Kidney (tissue), 14 donors: ENCODE measurements around the gene PTTG1. TPM values are rescaled to one million over a fixed set of nuclear protein-coding genes. Genes with fewer than 3 reads are reported as not detected.

Experiments used
- DNase-seq, 5 donors: peaks; one replicate each; pipeline ENCODE4 v3.0.0-alpha.2; 2013 to 2020
- FAIRE-seq: peaks from 2 replicates; lab custom pipeline; 2012; peaks lifted over from hg19 to GRCh38; lab: Jason Lieb, UNC
- H3K27ac ChIP-seq, 2 donors: one replicate each; pipeline ENCODE4 v1.7.0; 2013; ENCODE audit warnings: low read depth in 2 of 2, low read length in 2 of 2, inconsistent platforms in 1 of 2
- H3K27me3 ChIP-seq: one replicate; pipeline ENCODE4 v1.7.1; 2013; ENCODE audit warnings: low read length, inconsistent platforms; ENCODE audit not compliant: control insufficient read depth, insufficient read depth
- H3K36me3 ChIP-seq, 3 donors: one replicate each; pipeline versions ENCODE4 v1.7.0 to v1.7.1; 2013; ENCODE audit warnings: low read length in 3 of 3, control low read depth in 1 of 3, inconsistent platforms in 1 of 3; ENCODE audit not compliant: insufficient read depth in 3 of 3, control insufficient read depth in 2 of 3
- H3K4me1 ChIP-seq, 3 donors: one replicate each; pipeline versions ENCODE4 v1.7.0 to v1.7.1; 2013; ENCODE audit warnings: low read length in 3 of 3, inconsistent platforms in 1 of 3, low read depth in 1 of 3; ENCODE audit not compliant: control insufficient read depth in 2 of 3, insufficient read depth in 2 of 3
- H3K4me3 ChIP-seq, 3 donors: one replicate each; pipeline versions ENCODE4 v1.7.0 to v1.8.1; 2013; ENCODE audit warnings: low read length in 3 of 3, control low read depth in 1 of 3, inconsistent platforms in 1 of 3
- H3K9ac ChIP-seq, 3 donors: one replicate each; pipeline versions ENCODE4 v1.7.0 to v1.7.1; 2013; ENCODE audit warnings: low read length in 3 of 3, control low read depth in 1 of 3, inconsistent platforms in 1 of 3
- H3K9me3 ChIP-seq, 3 donors: one replicate each; pipeline versions ENCODE4 v1.7.0 to v1.7.1; 2013; ENCODE audit warnings: low read length in 3 of 3, control low read depth in 1 of 3, inconsistent platforms in 1 of 3; ENCODE audit not compliant: control insufficient read depth in 2 of 3, insufficient read depth in 1 of 3
- intact Hi-C: fragments of 100-400 bp; cut with DNase I; formaldehyde crosslinking; loops from one replicate; pipeline ENCODE4 v1.11.1; 2022
- polyA plus RNA-seq: library from polyadenylated mRNA; stranded (reverse); fragments of 350-450 nt; fragmentation: Illumina TruSeq; extraction: RNeasy Lipid Tissue Mini Kit (QIAGEN cat#74804); gene quantifications from one replicate; pipeline ENCODE4 v1.2.3, GENCODE V29; 2014; ENCODE audit warnings: low read depth, low replicate concordance; ENCODE audit not compliant: insufficient read depth
- total RNA-seq: library from RNA; stranded (reverse); fragmentation: NEBNext Ultra II Directional; extraction: Animal tissue kit (Norgen Biotek cat#: 25700); gene quantifications from one replicate; pipeline ENCODE4 v1.2.1, GENCODE V29; 2021
- TF ChIP-seq, protein P1 (sequence below): IDR thresholded peaks from 3 replicates; pipeline ENCODE4 v1.5.1; 2012; ENCODE audit warnings: mild to moderate bottlenecking, moderate library complexity, borderline replicate concordance; ENCODE audit not compliant: insufficient read depth; ENCODE audit errors: extremely low read depth
- donor health status: control.
- donor health status: control.
- donor health status: control.
- donor health status: control.
- donor health status: control.
- donor health status: DM: yes; HTN: yes; CAD: no.
- donor health status: Normal renal cell carcinoma (clear cell type).

The PTTG1 gene
- total and polyA plus RNA-seq, 2 donors from 2014 or later: 2.5 to 4.4 TPM

DNA sequence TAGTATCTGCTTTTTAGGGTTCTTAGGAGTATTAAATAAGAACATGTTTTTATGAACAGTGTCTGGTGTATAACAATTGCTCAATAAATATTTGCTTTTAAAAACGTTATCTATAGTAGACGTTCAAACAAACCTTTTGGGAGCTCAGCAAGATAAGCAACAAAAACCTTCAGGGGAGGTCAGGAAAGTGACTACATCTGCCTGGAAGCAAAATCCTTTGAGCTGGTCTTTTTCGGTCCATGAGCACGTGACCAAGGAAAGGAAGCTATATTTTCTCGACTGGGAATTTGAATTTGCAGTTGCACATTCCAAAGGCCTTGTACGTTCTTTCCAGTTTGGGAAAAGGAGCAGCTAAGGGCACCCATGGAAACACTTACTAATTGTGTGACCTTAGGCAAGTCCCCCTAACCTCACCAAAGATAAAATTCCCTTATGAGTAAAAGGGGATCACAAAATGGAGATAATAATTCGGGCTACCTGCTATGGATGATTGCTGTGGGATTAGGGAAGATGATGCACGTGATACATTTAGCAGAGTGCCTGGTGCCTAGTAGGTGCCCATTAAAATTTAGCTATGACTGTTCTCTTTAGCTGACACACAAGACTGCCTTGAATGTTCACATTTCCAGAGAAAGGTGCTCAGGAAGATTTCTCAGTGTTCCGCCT is 45.4 kb downstream of the PTTG1 start:
- TF ChIP-seq, protein P1, sequence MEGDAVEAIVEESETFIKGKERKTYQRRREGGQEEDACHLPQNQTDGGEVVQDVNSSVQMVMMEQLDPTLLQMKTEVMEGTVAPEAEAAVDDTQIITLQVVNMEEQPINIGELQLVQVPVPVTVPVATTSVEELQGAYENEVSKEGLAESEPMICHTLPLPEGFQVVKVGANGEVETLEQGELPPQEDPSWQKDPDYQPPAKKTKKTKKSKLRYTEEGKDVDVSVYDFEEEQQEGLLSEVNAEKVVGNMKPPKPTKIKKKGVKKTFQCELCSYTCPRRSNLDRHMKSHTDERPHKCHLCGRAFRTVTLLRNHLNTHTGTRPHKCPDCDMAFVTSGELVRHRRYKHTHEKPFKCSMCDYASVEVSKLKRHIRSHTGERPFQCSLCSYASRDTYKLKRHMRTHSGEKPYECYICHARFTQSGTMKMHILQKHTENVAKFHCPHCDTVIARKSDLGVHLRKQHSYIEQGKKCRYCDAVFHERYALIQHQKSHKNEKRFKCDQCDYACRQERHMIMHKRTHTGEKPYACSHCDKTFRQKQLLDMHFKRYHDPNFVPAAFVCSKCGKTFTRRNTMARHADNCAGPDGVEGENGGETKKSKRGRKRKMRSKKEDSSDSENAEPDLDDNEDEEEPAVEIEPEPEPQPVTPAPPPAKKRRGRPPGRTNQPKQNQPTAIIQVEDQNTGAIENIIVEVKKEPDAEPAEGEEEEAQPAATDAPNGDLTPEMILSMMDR: no peak
- FAIRE-seq (no peak), DNase-seq (no peak)
- Histone ChIP-seq H3K36me3 (no peaks in the 10 kb centered on the region), H3K27ac (peak overlapping the region in 1 of 2 donors; percentile 43), H3K9ac (no peak overlapping the region), H3K27me3 (no peaks in the 10 kb centered on the region), H3K4me1 (peaks cover 0 to 2% (median 2%) of the 10 kb centered on the region in 3 donors), H3K9me3 (no peaks in the 10 kb centered on the region), H3K4me3 (peak overlapping the region in 2 of 3 donors; percentile 2 to 42)
- intact Hi-C loops: no loop called here

DNA sequence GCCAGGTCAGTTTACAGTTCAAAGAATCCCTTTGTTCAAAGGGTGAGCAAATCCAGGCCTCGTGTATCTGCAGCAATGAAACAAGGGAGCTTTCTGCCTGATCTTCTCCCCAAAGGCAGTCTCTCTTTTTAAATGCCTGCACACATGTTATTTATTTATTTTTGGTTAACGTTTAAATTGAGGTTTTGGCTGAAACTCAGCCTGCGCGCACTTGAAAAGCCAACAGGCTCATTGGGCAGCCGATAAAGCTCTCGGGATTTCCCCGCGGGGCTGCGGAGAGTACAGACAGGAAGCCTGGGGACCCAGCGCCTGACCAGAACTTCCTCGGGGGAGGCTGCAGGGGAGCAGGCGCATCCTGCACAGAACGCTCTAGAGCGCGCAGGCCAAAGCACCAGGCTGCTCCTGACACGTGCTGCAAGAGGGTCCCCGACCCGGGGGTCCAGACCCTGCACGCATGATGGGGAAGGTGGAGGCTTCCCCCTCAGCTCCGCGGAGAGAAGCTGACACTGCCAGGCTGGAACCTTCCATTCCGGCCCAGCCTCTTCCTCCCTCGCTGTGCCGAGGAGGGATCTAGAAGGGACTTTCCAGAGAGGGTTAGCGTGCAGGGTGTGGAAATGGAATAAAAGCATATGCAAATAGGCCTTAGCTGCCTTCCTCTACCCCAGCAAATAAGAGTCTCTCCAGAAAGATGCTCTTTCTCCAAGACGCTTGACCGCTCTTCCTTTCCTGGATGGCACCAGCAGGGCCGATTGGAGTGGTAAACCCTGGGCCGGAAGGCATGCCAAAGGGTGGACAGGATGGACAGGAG is 46.1 kb downstream of the PTTG1 start:
- H3K36me3 ChIP-seq: no peaks in the 10 kb centered on the region
- H3K4me3 ChIP-seq: peak overlapping the region; percentile 14 to 57 (median 42)
- no peaks in the 10 kb centered on the region for H3K27me3 ChIP-seq
- DNase-seq (peak; percentile 65 to 93 (median 75)), FAIRE-seq (no peak)
- intact Hi-C loops: no loop called here
- H3K4me1 ChIP-seq: peaks cover 0 to 2% (median 2%) of the 10 kb centered on the region in 3 donors
- H3K27ac ChIP-seq: peak overlapping the region in 1 of 2 donors; percentile 43
- H3K9ac ChIP-seq: peak overlapping the region in 1 of 3 donors; percentile 3
- no peaks in the 10 kb centered on the region for H3K9me3 ChIP-seq
- TF ChIP-seq, protein P1: no peak

DNA sequence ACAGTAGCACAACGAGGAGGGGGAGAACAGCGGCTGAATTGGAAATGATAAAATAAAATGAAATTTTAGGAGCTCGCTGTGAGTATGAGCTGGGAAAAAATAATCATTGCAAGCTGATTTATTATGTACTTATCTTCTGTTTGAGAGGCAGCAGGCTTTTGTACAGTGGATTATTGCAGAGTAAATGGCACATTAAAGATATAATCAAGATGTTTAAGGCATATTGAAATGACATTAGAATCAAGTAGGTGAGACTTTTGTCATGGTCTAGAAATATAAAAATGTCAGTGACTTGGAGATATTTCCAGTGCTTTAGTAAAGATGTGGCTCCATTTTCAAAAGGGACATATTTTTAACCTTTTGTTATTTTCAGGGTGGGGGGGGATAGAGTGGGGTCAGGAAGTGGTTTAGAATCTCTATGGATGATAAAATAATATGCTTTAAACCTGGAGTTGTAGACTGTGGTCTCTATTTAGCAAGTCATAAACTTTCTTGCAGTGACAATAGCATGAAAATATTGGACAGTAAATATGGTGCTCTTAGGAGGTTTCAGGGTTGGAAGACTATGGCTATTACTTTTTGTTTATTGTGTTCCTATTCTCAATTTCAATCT is 46.8 kb downstream of the PTTG1 start:
- intact Hi-C loops: no loop called here
- TF ChIP-seq, protein P1: no peak
- H3K36me3 ChIP-seq: no peaks in the 10 kb centered on the region
- no peaks in the 10 kb centered on the region for H3K27me3 ChIP-seq
- peak overlapping the region; percentile 14 to 57 (median 42) for H3K4me3 ChIP-seq
- FAIRE-seq (no peak), DNase-seq (no peak)
- peaks cover 0 to 2% (median 2%) of the 10 kb centered on the region in 3 donors for H3K4me1 ChIP-seq
- H3K9ac ChIP-seq: peak overlapping the region in 1 of 3 donors; percentile 3
- no peak overlapping the region for H3K27ac ChIP-seq
- H3K9me3 ChIP-seq: no peaks in the 10 kb centered on the region
